ENCODE data around the gene AFG1L.

The AFG1L gene

DNA sequence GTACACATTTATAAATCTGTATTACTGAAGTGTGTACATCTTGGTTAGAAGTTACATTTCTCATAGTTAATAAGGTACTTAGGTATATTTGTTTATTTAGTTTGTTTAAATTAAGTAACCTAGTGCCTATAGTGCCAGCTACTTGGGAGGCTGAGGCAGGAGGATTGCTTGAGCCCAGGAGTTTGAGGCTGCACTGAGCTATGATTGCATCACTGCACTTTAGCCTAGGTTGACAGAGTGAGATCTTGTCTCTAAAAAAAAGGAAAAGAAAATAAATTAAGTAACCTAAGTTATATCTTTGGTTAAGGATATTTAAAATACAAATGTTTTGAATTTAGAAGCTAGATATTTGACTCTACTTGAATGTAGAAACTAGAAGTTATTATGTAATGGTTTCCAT is 9.5 kb upstream of the AFG1L start:
- H3K27me3 ChIP-seq (ENCODE audit: insufficient read depth, poor library complexity, severe bottlenecking), result no peaks in the 10 kb centered on the region
- TF ChIP-seq, protein P1, sequence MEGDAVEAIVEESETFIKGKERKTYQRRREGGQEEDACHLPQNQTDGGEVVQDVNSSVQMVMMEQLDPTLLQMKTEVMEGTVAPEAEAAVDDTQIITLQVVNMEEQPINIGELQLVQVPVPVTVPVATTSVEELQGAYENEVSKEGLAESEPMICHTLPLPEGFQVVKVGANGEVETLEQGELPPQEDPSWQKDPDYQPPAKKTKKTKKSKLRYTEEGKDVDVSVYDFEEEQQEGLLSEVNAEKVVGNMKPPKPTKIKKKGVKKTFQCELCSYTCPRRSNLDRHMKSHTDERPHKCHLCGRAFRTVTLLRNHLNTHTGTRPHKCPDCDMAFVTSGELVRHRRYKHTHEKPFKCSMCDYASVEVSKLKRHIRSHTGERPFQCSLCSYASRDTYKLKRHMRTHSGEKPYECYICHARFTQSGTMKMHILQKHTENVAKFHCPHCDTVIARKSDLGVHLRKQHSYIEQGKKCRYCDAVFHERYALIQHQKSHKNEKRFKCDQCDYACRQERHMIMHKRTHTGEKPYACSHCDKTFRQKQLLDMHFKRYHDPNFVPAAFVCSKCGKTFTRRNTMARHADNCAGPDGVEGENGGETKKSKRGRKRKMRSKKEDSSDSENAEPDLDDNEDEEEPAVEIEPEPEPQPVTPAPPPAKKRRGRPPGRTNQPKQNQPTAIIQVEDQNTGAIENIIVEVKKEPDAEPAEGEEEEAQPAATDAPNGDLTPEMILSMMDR (IDR thresholded peaks at IDR 0.05; ENCODE audit: insufficient read depth, low read length), result no peak
- H3K4me3 ChIP-seq (replicated peaks; ENCODE audit: insufficient read depth, low read length), result no peak overlapping the region
- no peak for DNase-seq (ENCODE audit: low read depth in 1 of 2, low spot score in 1 of 2)
- H3K27ac ChIP-seq (replicated peaks), result no peak overlapping the region

- no peaks in the 10 kb centered on the region for H3K27me3 ChIP-seq (ENCODE audit: insufficient read depth, poor library complexity, severe bottlenecking)
- H3K4me3 ChIP-seq (replicated peaks; ENCODE audit: insufficient read depth, low read length), result no peak overlapping the region
- H3K27ac ChIP-seq (replicated peaks), result no peak overlapping the region
- no peak for DNase-seq (ENCODE audit: low read depth in 1 of 2, low spot score in 1 of 2)
- TF ChIP-seq GABPA (IDR thresholded peaks at IDR 0.05; ENCODE audit: low read depth), result no peak
- TF ChIP-seq, protein P1 (IDR thresholded peaks at IDR 0.05; ENCODE audit: insufficient read depth, low read length), result no peak
- no peak for TF ChIP-seq REST (IDR thresholded peaks at IDR 0.05; ENCODE audit: insufficient replicate concordance, low read depth)
- no peak for TF ChIP-seq POLR2AphosphoS5 (IDR thresholded peaks at IDR 0.05; ENCODE audit: low read depth)
- no peak for TF ChIP-seq SPI1 (IDR thresholded peaks at IDR 0.05; ENCODE audit: borderline replicate concordance, low read depth)
These were observed 8.5 kb upstream of the AFG1L start for GRCh38 chr6:108286366-108286765.

DNA sequence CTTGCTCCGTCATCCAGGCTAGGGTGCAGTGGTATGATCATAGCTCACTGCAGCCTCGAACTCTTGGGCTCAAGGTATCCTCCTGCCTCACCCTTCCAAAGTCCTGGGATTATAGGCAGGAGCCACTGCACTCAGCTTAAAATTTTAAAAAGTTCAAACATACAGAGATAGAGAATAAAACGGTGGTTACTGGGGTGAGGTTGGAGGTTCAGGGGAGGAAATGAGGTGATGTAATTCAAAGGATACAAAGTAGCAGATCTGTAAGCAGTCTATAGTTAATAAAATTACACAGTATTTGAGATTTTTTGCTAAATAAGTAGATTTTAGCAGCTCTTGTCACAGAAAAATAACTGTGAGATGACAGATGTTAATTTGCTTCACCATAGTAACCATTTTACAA is 7.5 kb upstream of the AFG1L start:
- TF ChIP-seq GABPA (IDR thresholded peaks at IDR 0.05; ENCODE audit: low read depth) (no peak), SPI1 (IDR thresholded peaks at IDR 0.05; ENCODE audit: borderline replicate concordance, low read depth) (no peak), REST (IDR thresholded peaks at IDR 0.05; ENCODE audit: insufficient replicate concordance, low read depth) (no peak), POLR2AphosphoS5 (IDR thresholded peaks at IDR 0.05; ENCODE audit: low read depth) (no peak)
- TF ChIP-seq, protein P1 (IDR thresholded peaks at IDR 0.05; ENCODE audit: insufficient read depth, low read length), result no peak
- Histone ChIP-seq H3K27ac (replicated peaks) (no peak overlapping the region), H3K27me3 (ENCODE audit: insufficient read depth, poor library complexity, severe bottlenecking) (no peaks in the 10 kb centered on the region), H3K4me3 (replicated peaks; ENCODE audit: insufficient read depth, low read length) (no peak overlapping the region)
- DNase-seq (ENCODE audit: low read depth in 1 of 2, low spot score in 1 of 2), result no peak

- Histone ChIP-seq H3K27ac (replicated peaks) (no peak overlapping the region), H3K4me3 (replicated peaks; ENCODE audit: insufficient read depth, low read length) (no peak overlapping the region), H3K27me3 (ENCODE audit: insufficient read depth, poor library complexity, severe bottlenecking) (no peaks in the 10 kb centered on the region)
- DNase-seq (ENCODE audit: low read depth in 1 of 2, low spot score in 1 of 2), result no peak
- no peak for TF ChIP-seq SPI1 (IDR thresholded peaks at IDR 0.05; ENCODE audit: borderline replicate concordance, low read depth)
- no peak for TF ChIP-seq GABPA (IDR thresholded peaks at IDR 0.05; ENCODE audit: low read depth)
These were observed 6.1 kb upstream of the AFG1L start for GRCh38 chr6:108288742-108289141.

Data from HL-60 (cell line).